Gastroesophageal sphincter (tissue), 3 donors: Measurements from ENCODE around the gene ZNF74.

Experiments
- POLR2AphosphoS5 ChIP-seq: sonication (generic); formaldehyde crosslinking; IDR thresholded peaks from one replicate; pipeline ENCODE4 v1.6.1; 2017; ENCODE audit warnings: antibody characterized with exemption
- TF ChIP-seq, protein P1 (sequence below), 4 experiments: fragments of 200-600 bp in 2 of 4; fragments of 450-650 bp in 2 of 4; sonication (generic) in 1 of 4; IDR thresholded peaks; one replicate each; pipeline ENCODE4 v1.5.1; 2017 to 2019; ENCODE audit warnings: antibody characterized with exemption in 4 of 4, mild to moderate bottlenecking in 2 of 4, moderate library complexity in 2 of 4

DNA sequence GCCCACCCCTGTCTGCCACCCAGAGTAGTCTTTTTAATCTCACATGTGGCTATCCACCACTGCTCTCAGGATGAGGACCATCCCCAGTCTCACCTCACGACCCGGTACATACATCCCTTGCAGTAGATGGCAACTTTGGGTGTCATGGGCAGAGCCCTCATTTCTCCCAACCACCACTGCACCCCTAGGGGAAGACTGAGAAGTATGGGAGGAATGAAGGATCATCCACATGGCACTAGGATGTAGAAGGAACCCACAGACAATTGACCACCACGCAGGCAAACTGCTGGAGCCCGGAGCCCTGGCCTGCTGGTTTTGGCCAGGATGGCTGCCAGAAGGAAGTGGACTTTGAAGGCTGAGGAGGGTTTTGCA is 45.6 kb downstream of the ZNF74 start:
- TF ChIP-seq, protein P1, sequence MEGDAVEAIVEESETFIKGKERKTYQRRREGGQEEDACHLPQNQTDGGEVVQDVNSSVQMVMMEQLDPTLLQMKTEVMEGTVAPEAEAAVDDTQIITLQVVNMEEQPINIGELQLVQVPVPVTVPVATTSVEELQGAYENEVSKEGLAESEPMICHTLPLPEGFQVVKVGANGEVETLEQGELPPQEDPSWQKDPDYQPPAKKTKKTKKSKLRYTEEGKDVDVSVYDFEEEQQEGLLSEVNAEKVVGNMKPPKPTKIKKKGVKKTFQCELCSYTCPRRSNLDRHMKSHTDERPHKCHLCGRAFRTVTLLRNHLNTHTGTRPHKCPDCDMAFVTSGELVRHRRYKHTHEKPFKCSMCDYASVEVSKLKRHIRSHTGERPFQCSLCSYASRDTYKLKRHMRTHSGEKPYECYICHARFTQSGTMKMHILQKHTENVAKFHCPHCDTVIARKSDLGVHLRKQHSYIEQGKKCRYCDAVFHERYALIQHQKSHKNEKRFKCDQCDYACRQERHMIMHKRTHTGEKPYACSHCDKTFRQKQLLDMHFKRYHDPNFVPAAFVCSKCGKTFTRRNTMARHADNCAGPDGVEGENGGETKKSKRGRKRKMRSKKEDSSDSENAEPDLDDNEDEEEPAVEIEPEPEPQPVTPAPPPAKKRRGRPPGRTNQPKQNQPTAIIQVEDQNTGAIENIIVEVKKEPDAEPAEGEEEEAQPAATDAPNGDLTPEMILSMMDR (IDR thresholded peaks at IDR 0.05) = no peak
- no peak for TF ChIP-seq POLR2AphosphoS5
